Measurements from ENCODE around the gene APOL1.
A peak's percentile ranks its signal among the peaks of the same experiment; 100 is the strongest.

The APOL1 gene

GRCh38 chr22:36294801-36295200 lies 41.9 kb downstream of the APOL1 start:
- DNase-seq, result no peak

GRCh38 chr22:36295247-36295646 lies 42.3 kb downstream of the APOL1 start:
- no peak for DNase-seq

GRCh38 chr22:36296690-36297089 lies 43.8 kb downstream of the APOL1 start:
- no peak for DNase-seq

- no peak for DNase-seq
These were observed 44.6 kb downstream of the APOL1 start for GRCh38 chr22:36297568-36297967.

GRCh38 chr22:36298118-36298517 lies 45.2 kb downstream of the APOL1 start:
- no peak for DNase-seq

- DNase-seq, result no peak
These were observed 45.7 kb downstream of the APOL1 start for GRCh38 chr22:36298601-36299000.

GRCh38 chr22:36299295-36299694 lies 46.4 kb downstream of the APOL1 start:
- DNase-seq, result no peak

- DNase-seq, result no peak
These were observed 47.0 kb downstream of the APOL1 start for GRCh38 chr22:36299911-36300310.

- no peak for DNase-seq
These were observed 47.7 kb downstream of the APOL1 start for GRCh38 chr22:36300396-36301212.

- peak; percentile 83 for DNase-seq
These were observed 48.5 kb downstream of the APOL1 start for GRCh38 chr22:36301384-36301828.

GRCh38 chr22:36301851-36302250 lies 48.9 kb downstream of the APOL1 start:
- no peak for DNase-seq

- no peak for DNase-seq
These were observed 49.6 kb downstream of the APOL1 start for GRCh38 chr22:36302439-36303114.

GRCh38 chr22:36303115-36303467 lies 50.2 kb downstream of the APOL1 start:
- no peak for DNase-seq

- DNase-seq, result no peak
These were observed 50.9 kb downstream of the APOL1 start for GRCh38 chr22:36303874-36304273.

- DNase-seq, result no peak
These were observed 51.5 kb downstream of the APOL1 start for GRCh38 chr22:36304429-36304828.

- no peak for DNase-seq
These were observed 52.9 kb downstream of the APOL1 start for GRCh38 chr22:36305813-36306212.

- no peak for DNase-seq
These were observed 53.3 kb downstream of the APOL1 start for GRCh38 chr22:36306227-36306626.

GRCh38 chr22:36308880-36309279 lies 55.9 kb downstream of the APOL1 start:
- no peak for DNase-seq

GRCh38 chr22:36311386-36312085 lies 58.6 kb downstream of the APOL1 start:
- DNase-seq, result no peak

- no peak for DNase-seq
These were observed 62.4 kb downstream of the APOL1 start for GRCh38 chr22:36315325-36315724.

- DNase-seq, result no peak
These were observed 63.5 kb downstream of the APOL1 start for GRCh38 chr22:36316419-36316818.
